Activated T-cell treated with anti-CD3 and anti-CD28 coated beads, Interleukin-2, amount 50 U/mL, for 48 hours (primary cell): Measurements from ENCODE around the gene PI4KA.
"Not testable (repeated sequence)": the region's sequence is repeated elsewhere in the genome, so short reads cannot be mapped to it uniquely, and the experiment has no call there.

Experiments used
- DNase-seq, 2 experiments: peaks; one replicate each; pipeline ENCODE4 v3.0.0-alpha.2; 2020

The PI4KA gene

DNA sequence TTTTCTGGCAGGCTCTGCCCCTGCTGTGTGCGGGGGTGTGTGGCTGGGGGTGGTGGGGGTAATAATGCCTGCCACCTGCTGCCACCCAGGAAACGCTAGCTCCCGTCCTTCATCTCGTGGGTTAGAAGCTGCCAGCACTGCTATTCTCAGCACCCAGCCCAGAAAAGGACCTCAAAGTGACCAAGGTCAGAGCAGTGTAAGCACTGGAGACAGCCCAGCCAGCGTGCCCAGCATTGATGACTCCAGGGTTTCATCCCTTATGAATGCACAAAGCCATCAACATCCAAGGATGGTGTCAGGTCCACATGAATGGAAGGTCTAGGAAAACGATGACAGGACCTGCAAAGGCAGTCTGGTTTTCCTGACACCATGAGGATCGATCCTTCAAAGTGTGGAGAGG, 140.6 kb downstream of the PI4KA start:
- DNase-seq = not testable (repeated sequence)

DNA sequence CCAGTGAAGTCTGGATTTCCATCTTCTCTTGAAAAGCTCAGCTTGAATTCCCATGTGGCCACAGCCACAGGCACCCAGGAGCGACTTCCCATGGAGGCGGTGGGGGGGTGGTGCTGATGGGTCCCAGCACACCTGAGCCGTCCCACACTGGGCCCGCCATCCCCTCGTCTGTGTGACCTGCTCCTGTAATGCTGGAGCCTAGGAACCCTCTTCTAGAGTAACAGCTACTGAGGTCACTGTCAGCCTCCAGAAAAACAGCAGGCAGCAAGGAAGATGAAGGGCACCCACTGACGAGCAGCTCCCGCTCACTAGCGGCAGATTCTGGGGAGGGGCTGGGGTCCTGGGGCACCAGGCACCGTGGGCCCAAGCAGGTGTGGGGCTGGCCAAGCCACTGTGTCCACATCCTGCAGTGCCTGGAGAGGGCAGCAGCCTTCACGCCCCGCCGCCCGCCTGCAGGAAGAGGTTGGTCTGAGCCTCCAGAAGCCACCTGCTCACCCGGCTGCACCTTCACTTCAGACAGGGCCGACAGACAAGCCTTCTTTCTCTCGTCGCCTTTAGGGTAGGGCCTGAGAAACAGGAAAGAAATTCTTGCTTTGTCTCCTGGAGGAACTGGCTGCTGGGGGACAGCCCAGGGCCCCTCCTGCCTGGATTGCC, 141.3 kb downstream of the PI4KA start:
- not testable (repeated sequence) for DNase-seq

DNA sequence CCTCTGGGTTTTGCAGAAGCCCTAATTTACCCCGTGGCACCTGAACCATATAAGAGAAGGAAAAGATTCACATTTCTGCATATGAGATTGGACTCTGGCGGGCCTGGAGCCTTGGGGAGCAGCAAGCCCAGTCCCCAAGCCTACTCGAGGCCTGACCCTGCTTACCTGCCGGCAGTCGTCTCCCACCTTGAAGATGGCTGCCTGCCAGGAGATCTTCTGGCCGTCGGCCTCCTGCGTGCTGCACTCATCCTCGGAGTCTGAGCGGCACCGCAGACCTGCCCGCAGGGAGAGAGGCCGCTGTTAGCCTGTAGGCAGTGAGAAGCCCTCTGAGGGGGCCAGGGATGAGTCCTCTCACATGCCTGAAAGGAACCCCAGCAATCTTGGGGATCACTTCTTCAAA, 145.5 kb downstream of the PI4KA start:
- DNase-seq = not testable (repeated sequence)

DNA sequence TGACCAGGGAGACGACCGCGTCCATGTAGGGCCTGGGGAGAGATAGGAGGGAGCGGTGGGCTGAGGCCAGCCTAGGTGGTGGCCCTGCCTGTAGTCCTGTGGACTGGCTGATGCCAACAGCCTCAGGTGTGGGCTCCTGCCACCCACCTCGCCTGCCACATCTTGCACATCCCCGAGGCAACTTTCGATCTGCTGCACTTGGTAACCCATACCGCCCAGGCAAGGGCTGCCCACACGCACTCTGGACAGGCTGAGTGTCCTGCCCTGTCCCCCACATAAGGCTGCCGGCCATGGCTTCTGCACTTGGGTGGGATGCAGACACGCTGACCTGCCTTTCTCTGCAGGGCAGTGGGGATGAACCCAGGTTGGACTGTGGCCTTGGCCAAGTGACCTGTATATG, 148.6 kb downstream of the PI4KA start:
- DNase-seq = not testable (repeated sequence)

DNA sequence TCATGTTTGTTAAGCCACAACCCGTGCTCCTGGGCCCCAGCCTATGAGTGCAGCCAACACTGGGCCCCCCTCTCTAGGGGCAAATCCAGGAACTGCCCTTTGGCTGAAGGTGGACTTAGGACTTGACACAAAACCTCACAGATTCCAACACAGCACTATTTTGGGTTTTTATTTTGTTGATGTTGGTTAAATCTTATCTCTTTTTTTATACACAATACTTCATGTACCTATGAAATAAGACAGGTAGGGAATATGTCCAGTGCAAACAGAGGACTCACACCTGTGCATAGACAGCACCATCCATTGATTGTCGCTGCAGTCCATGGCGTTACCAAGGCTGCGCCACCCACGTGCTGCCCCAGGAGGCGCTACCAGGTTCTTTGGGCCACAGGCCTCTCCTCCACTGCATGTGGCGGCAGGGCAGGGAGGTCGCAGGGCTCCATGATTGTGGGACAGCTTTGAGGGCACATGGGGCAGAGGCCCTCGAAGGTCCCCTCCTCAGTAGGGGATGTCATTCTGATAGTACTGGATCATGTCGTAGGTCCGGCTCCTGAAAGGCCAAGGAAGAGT, 151.0 kb downstream of the PI4KA start:
- not testable (repeated sequence) for DNase-seq

DNA sequence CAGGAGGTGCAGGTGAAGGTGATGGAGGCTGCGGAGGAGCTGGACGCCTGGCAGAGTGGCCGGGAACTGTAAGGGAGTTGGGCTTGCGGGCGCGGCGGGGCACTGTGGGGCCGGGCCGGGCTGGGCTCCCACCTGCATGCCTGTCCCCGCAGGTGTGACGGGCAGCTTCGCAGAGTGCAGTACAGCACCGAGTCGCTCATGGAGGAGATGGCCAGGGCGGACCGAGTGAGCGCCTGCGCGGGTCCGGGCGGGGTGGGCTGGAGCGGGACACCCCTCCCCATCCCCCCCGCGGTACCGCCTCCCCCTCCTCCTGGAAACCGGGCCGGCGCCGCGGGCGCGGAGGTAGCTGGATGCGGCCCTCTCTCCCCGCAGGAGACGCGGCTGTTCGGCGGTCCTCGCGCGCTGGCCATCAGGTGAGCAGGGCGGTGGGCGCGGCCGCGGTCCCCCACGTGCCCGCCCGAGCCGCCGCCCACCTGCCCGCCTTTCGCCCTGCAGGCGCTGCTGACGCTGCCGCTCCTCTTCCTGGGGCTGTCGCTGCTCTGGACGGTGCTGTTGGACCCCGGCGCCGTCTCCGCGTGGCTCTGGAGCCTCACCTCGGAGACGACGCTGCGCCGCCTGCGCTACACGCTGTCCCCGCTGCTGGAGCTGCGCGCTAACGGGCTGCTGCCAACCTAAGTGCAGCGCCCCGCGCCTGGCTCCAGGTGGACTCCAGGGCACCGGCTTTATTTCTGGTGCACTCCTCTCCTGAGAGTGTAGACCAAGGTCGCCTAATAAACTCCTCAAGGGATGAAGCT, 154.6 kb downstream of the PI4KA start:
- DNase-seq = peak; percentile 45 to 49

DNA sequence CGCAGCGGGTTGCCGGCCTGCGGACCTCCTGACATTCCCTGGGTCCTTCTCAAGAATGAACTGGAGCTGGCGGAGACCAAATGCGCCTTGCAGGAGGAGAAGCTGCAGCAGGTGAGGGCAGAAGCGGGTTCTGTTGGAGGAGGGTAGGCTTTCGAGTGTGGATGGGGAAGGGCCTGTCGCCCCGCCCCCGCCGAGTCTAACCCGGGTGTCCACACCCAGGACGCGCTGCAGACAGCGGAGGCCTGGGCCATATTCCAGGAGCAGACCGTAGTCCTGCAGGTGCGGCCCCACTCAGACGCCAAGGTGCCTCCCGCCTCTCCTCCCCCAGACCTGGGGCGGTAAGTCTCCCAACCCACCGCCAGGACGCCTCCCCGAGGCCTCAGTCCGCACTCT, 155.2 kb downstream of the PI4KA start:
- DNase-seq = not testable (repeated sequence)

DNA sequence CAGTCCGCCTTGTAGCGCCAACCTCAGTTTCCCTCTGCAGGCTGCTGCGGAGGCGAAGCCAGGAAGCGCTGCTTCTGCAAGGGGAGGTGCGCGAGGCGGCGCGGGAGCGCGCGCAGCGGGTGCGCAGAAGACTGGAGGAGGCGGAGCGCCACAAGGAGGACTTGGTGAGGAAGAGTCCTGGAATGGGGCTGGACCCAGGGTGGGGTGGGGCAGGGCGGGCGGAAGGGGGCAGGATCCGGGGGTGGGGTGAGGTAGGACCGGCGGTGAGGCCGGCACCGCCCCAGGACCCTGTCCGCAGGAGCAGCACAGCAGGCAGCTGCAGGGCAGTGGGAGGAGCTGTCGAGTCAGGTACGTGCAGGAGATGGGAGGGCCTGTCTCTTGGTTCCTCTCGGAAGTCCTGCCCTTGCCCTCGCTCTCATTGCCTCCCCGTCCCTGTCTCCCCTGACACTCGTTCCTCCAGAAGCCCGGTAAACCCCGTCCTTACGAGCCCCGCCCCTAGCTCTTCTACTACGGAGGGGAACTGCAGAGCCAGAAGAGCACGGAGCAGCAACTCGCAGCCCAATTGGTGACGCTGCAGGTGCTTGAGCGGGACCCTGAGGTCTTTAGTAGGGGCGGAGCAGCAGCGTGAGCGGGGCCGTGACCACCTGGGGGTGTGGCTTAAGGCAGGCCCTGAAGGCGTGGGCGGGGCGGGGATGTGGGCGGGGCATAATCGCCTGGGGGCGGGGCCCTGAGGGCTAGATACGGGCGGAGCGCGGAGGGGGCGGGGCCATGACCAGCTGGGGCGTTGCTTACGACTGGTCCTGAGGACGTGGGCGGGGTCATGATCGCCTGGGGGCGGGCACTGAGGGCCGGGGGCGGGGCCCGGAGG, 155.8 kb downstream of the PI4KA start:
- DNase-seq = peak; percentile 98

DNA sequence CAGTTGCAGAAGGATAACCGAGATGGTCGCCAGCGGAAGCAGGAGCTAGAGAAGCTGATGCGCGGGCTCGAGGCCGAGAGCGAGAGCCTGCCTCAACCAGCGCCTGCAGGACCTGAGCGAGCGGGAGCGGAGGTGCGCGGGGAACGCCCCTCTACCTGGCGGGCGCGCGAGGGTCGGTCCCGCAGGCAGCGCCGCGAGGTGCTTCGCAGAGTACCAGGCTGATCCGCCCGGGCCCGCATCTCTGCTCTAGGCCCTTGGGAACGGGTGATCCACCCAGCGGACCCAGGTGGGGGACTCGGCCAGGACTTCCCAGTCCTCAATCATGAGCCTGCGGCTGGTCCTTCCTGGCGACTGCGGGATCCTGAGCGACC, 156.5 kb downstream of the PI4KA start:
- peak; percentile 31 to 48 for DNase-seq

DNA sequence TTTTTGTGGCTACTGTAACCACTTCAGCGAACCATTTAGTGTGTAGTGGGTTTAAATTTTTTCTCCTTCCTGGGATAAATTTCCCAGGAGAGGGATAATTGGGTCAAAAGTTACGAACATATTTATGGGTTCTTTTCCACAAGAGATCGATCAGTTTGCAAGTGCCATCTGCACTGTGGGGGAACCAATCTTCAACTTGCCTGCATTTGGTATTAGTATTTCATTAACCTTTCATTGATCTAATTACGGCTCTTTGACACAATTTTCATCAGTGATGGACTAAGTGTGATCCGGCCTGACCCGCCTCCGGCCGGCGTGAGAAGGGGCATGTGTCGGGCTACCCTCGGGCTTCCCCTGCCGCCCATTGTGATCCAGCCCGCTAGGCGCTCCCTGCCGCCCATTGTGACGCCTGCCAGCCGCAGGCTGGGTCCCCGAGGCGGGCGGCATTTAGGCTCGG, 156.9 kb downstream of the PI4KA start:
- DNase-seq = peak; percentile 38 to 45

DNA sequence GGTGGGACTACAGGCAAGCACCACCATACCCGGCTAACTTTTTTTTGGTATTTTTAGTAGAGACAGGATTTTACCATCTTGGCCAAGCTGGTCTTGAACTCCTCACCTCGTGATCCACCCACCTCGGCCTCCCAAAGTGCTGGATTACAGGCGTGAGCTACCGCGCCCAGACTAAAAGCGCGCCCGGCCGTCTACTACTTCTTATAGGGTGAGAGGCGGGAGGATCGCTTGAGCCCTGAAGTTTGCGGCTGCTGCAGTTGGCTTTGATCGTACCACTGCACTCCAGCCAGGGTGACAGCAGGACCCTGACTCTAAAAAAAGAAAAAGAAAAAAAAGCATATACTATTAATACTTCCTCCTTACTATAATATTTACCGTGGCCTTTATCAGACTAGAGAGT, 158.3 kb downstream of the PI4KA start:
- DNase-seq = not testable (repeated sequence)

DNA sequence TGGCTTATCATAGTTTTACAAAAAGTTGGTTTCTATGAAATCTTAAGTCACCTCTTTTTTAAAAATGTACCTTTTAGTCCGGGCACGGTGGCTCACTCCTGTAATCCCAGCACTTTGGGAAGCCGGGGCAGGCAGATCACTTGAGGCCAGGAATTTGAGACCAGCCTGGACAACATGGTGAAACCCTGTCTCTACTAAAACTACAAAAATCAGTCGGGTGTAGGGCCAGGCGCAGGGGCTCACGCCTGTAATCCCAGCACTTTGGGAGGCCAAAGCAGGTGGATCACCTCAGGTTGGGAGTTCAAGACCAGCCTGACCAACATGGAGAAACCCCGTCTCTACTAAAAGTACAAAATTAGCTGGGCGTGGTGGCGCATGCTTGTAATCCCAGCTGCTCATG, 158.8 kb downstream of the PI4KA start:
- not testable (repeated sequence) for DNase-seq

DNA sequence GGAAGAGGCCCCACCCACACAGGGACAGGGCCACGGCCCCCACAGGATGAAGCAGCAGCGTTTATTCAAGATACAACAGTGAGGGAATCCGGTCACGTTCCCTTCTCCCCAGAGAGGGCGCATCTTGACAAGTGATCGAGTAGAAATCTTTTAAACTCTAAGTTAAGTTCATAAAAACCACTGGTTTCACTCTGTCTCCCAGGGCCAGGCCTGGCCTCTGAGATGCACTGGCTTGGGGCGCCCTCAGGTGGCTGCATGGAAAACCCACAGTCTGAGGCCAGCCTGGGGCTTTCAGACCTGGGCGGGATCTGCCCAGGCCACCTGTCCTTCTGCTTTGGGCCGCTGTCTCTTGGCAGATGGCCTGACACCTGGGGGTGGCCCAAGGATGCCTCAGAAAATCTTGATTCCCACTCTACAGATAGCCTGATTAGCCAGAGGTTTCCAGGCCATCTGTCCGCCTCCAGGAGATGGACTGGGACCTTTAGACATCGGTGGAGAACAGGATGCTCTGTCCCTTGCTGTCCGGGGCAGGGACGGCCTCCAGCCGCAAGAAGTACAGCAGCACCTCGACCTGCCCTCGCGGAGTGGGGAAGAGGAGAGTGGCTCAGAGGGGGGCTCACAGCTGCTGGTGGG, 161.0 kb downstream of the PI4KA start:
- DNase-seq = peak; percentile 45 to 58

DNA sequence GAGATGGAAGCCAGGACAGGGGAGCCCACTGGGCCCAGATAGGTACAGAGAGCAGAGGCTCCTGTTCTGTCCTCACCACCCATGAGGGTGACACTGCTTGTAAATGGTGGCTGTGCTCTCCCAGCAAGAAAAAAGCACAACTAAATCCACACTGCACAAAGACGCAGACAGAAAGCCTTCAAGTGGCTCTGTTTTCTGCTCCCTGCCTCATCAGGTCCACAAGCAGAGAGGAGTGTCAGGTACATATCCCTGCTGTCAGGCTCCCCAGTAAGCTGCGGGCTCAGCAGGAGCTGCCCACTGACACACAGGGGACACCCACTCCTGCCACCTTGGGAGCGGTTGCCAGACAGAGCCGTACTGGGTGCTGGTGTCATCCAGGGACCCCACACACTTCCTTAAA, 162.6 kb downstream of the PI4KA start:
- DNase-seq = not testable (repeated sequence)

DNA sequence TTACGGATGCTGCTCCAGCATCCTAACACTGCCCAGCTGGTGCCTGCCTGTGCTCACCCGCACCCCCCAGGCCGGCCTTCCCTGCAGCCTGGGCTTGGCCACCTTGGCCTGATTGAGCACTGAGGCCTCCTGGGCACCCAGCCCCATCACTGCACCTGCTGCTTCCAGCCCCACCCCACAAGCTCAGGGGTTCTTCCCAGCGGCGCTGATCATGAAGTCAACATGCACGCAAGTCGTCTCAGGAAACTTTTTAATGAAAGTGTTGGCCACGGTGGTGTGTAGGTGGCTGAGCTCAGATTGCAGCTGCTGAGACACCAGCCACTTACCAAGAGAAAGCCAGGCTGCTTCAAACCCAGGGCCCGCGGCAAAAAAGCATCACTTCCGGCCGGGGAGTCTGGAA, 163.4 kb downstream of the PI4KA start:
- peak in 1 of 2 experiments; percentile 26 for DNase-seq

DNA sequence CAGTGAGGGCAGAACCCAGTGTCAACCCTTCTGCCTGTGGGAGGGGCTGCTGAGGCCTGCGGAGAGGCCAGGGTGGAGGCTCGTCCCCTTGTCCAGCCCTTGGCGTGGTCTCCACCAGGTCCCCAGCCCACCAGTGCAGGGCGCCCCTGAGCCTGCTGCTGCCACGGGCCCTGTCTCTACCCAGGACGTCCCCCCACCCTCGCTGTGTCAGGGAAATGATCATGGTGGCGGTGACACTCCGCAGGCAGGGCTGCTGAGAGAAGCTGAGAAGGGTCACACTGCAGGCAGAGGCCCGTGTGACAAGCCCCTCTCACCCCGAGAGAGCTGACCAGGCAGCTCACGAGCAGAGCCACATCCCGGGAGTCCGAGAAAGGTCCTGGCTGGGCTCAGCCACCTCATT, 164.4 kb downstream of the PI4KA start:
- not testable (repeated sequence) for DNase-seq

DNA sequence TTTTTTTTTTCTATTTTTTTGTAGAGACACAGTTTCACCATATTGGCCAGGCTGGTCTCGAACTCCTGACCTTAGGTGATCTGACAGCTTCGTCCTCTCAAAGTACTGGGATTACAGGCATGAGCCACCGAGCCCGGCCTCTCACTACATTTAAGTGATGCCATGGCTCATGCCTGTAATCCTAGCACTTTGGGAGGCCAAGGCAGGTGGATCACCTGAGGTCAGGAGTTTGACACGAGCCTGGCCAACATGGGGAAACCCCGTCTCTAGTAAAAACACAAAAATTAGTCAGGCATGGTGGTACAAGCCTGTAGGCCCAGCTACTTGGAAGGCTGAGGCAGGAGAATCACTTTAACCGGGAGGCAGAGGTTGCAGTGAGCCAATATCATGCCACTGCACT, 165.7 kb downstream of the PI4KA start:
- not testable (repeated sequence) for DNase-seq

DNA sequence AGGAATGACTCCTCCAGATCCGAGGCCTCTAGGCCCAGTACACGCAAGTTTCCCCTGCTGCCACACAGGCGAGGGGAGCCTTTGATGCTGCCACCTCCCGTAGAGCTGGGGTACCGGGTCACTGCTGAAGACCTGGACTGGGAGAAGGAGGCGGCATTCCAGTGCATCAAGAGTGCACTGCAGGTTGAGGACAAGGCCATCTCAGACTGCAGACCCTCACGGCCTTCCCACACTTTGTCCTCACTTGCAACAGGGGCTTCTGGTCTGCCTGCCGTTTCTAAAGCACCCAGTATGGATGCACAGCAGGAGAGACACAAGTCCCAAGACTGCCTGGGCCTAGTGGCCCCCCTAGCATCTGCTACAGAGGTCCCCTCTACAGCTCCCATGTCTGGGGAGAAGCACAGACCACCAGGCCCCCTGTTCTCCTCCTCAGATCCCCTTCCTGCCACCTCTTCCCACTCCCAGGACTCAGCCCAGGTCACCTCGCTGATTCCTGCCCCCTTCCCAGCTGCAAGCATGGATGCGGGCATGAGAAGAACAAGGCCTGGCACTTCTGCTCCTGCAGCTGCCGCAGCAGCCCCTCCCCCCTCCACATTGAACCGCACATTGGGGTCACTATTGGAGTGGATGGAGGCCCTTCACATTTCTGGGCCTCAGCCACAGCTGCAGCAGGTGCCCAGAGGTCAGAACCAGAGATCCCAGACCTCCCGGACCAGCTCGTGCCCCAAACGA, 167.9 kb downstream of the PI4KA start:
- DNase-seq = not testable (repeated sequence)

DNA sequence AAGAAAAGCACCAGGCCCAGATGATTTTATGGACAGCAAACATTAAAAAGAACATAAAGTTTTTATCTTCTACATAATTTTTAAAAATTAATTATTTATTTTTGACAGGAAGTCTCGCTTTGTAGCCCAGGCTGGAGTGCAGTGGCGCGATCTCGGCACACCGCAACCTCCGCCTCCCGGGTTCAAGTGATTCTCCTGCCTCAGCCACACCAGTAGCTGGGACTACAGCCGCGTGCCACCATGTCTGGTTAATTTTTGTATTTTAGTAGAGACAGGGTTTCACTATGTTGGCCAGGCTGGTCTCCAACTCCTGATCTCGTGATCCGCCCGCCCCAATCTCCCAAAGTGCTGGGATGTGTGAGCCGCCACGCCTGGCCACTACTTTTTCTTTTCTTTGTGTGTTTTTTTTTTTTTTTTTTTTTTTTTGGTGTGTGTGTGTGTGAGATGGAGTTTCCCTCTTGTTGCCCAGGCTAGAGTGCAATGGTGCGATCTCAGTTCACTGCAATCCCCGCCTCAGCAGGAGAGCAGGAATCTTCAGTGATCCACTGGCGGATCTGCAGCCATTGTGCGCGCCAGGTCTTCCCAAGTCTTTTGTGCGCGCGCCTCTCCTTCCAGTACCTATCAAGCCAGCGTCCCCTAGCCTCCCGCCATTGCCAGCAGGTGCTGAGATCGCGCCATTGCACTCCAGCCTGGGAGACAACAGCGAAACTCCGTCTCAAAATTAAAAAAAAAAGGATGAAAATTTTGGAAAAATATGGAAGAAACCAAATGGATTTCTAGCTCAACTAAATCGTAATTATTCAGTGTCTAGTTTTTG, 171.0 kb downstream of the PI4KA start:
- DNase-seq = not testable (repeated sequence)

DNA sequence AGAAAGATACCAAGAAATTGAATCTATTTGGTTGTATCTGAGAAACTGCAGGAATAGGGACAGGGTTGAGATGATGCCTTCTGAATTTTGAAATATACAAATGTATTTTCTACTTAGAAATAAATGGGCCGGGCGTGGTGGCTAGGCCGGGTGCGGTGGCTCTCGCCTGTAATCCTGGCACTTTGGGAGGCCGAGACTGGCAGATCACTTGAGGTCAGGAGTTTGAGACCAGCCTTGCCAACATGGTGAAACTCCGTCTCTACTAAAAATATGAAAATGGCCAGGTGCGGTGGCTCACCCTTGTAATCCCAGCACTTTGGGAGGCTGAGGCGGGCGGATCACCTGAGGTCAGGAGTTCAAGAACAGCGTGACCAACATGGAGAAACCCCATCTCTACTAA, 172.8 kb downstream of the PI4KA start:
- not testable (repeated sequence) for DNase-seq
